B cell (primary cell): Measurements from ENCODE around the gene KAT7. TPM values are rescaled to one million over a fixed set of nuclear protein-coding genes. Genes with fewer than 3 reads are reported as not detected.

Experiments
- ATAC-seq: fragments of 200-7000 bp; cut with Tn5 transposase; one replicate; pipeline ENCODE4 v1.10.0; 2021; ENCODE audit warnings: low read depth, mild to moderate bottlenecking, moderate number of reproducible peaks, moderate library complexity
- CTCF ChIA-PET: fragments of 350-600 bp; sonication (Branson Sonifier 250); formaldehyde crosslinking; loops from one replicate; lab custom pipeline; 2021; ENCODE audit warnings: antibody characterized with exemption, inconsistent platforms; lab: Charles Lee
- POLR2A ChIA-PET: fragments of 350-600 bp; sonication (Branson Sonifier 250); formaldehyde crosslinking; loops from one replicate; lab custom pipeline; 2021; ENCODE audit warnings: antibody characterized with exemption; lab: Charles Lee
- DNase-seq: peaks from one replicate; pipeline ENCODE4 v3.0.0; 2013
- H2AFZ ChIP-seq: 2 replicates; pipeline ENCODE4 v1.6.1; 2012; ENCODE audit warnings: mild to moderate bottlenecking, low read depth, low read length; ENCODE audit not compliant: insufficient read depth, poor library complexity, severe bottlenecking
- H3K27ac ChIP-seq, 2 donors: 1 replicate in 1 of 2; 2 replicates in 1 of 2; pipeline ENCODE4 v1.5.1; 2012 to 2013; ENCODE audit warnings: low read length in 2 of 2, mild to moderate bottlenecking in 2 of 2, moderate library complexity in 1 of 2
- H3K27me3 ChIP-seq, 4 experiments: fragments of 200-600 bp in 1 of 4; sonication (generic) in 1 of 4; replicated peaks in 1 of 4; 1 replicate in 2 of 4; 2 replicates in 2 of 4; pipeline versions ENCODE4 v1.6.1 to v1.7.0; 2013 to 2016; ENCODE audit warnings: low read length in 3 of 4, mild to moderate bottlenecking in 2 of 4, mixed read lengths in 1 of 4, moderate library complexity in 1 of 4; ENCODE audit not compliant: insufficient read depth in 4 of 4, control insufficient read depth in 3 of 4; ENCODE audit errors: control extremely low read depth in 1 of 4
- H3K36me3 ChIP-seq, 2 experiments: replicated peaks in 1 of 2; 1 replicate in 1 of 2; 2 replicates in 1 of 2; pipeline versions ENCODE4 v1.6.1 to v1.7.1; 2013; ENCODE audit warnings: low read length in 1 of 2; ENCODE audit not compliant: insufficient read depth in 2 of 2, control insufficient read depth in 1 of 2; ENCODE audit errors: control extremely low read depth in 1 of 2, extremely low read depth in 1 of 2
- H3K4me1 ChIP-seq, 2 donors: fragments of 200-600 bp in 1 of 2; sonication (generic) in 1 of 2; 1 replicate in 1 of 2; 2 replicates in 1 of 2; pipeline versions ENCODE4 v1.5.1 to v1.6.1; 2013 to 2017; ENCODE audit warnings: low read length in 2 of 2; ENCODE audit not compliant: control insufficient read depth in 2 of 2, insufficient read depth in 2 of 2
- H3K4me2 ChIP-seq: replicated peaks from 2 replicates; pipeline ENCODE3; 2012; ENCODE audit warnings: mild to moderate bottlenecking, low read depth, low read length; ENCODE audit not compliant: poor library complexity, severe bottlenecking
- H3K4me3 ChIP-seq, 5 experiments: fragments of 200-600 bp in 1 of 5; sonication (generic) in 1 of 5; 1 replicate in 3 of 5; 2 replicates in 2 of 5; pipeline versions ENCODE4 v1.5.1 to v1.7.0; 2011 to 2016; ENCODE audit warnings: low read length in 4 of 5, mild to moderate bottlenecking in 4 of 5, low read depth in 2 of 5, control low read depth in 1 of 5, moderate library complexity in 1 of 5; ENCODE audit not compliant: insufficient read depth in 1 of 5; ENCODE audit errors: control extremely low read depth in 1 of 5, extremely low read depth in 1 of 5
- H3K79me2 ChIP-seq: fragments of 200-600 bp; sonication (generic); one replicate; pipeline ENCODE4 v1.6.0; 2016; ENCODE audit warnings: low read length; ENCODE audit not compliant: control insufficient read depth, insufficient read depth
- H3K9ac ChIP-seq: fragments of 200-600 bp; sonication (generic); 2 replicates; pipeline ENCODE4 v1.6.1; 2017; ENCODE audit warnings: mild to moderate bottlenecking, low read length, moderate library complexity
- H3K9me3 ChIP-seq, 3 donors: one replicate each; pipeline versions ENCODE4 v1.6.1 to v1.7.1; 2013; ENCODE audit warnings: low read length in 2 of 3; ENCODE audit not compliant: control insufficient read depth in 2 of 3, insufficient read depth in 1 of 3; ENCODE audit errors: control extremely low read depth in 1 of 3
- H4K20me1 ChIP-seq: 2 replicates; pipeline ENCODE4 v1.6.0; 2012; ENCODE audit warnings: mild to moderate bottlenecking, low read length; ENCODE audit not compliant: insufficient read depth, control insufficient read depth, poor library complexity, severe bottlenecking
- H3K27ac Mint-ChIP-seq: one replicate; pipeline ENCODE4 v1.8.0; 2021; ENCODE audit warnings: mixed read lengths
- H3K27me3 Mint-ChIP-seq: one replicate; pipeline ENCODE4 v1.8.0; 2021; ENCODE audit warnings: mixed read lengths
- H3K4me1 Mint-ChIP-seq: one replicate; pipeline ENCODE4 v1.8.0; 2021; ENCODE audit warnings: mixed read lengths
- H3K4me3 Mint-ChIP-seq: one replicate; pipeline ENCODE4 v1.8.0; 2021; ENCODE audit warnings: mixed read lengths
- H3K9me3 Mint-ChIP-seq: one replicate; pipeline ENCODE4 v1.8.0; 2022; ENCODE audit warnings: mixed read lengths; ENCODE audit not compliant: insufficient read depth
- CTCF ChIP-seq: fragments of 200-600 bp; IDR thresholded peaks from one replicate; pipeline ENCODE4 v1.8.0; 2022; ENCODE audit warnings: antibody characterized with exemption, mild to moderate bottlenecking
- EZH2 ChIP-seq: IDR thresholded peaks from 2 replicates; pipeline ENCODE4 v1.6.1; 2012; ENCODE audit warnings: borderline replicate concordance, low read depth, mild to moderate bottlenecking, moderate library complexity, low read length; ENCODE audit not compliant: insufficient read depth, poor library complexity, severe bottlenecking
- WGBS: methylation state at CpG from one replicate; pipeline ENCODE4 v1.1.5; 2013; ENCODE audit warnings: missing lambda C conversion rate; ENCODE audit not compliant: insufficient coverage; 5-methylcytosine and 5-hydroxymethylcytosine counted together
- intact Hi-C: fragments of 100-400 bp; cut with micrococcal nuclease; formaldehyde crosslinking; loops from one replicate; pipeline ENCODE4 v1.10.0; 2022
- polyA plus RNA-seq: library from polyadenylated mRNA; depleted of rRNA; stranded (reverse); fragments of >200 nt; gene quantifications from 2 replicates; pipeline ENCODE4 v1.2.3, GENCODE V29; 2012
- total RNA-seq, 2 donors: library from RNA; stranded (reverse); fragments of 120-200 nt in 1 of 2; gene quantifications; 1 replicate in 1 of 2; 2 replicates in 1 of 2; pipeline versions ENCODE4 v1.2.3 to v1.2.4, GENCODE V29; 2013 to 2022

Gene KAT7
- total and polyA plus RNA-seq, 2 donors (not counting 1 experiment from before 2014, with no cell fraction given) = 16.7 to 124 TPM

DNA sequence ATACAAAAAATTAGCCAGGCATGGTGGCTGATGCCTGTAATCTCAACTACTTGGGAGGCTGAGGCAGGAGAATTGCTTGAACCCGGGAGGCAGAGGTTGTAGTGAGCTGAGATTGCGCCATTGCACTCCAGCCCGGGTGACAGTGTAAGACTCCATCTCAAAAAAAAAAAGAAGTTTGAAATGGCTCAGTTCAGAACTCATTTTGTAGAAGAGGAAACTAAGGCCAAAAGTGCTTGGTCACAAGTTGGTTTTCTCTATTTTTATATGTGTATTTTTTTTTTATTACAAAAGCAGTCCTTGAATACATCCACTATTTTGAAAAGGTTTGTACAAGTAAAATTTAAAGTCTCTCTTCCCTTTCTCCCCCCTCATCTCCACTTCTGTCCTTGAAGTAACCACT is 53.9 kb downstream of the KAT7 start:
- ChIA-PET CTCF (no interaction called here), POLR2A (no interaction called here)
- Mint-ChIP-seq H3K4me1 (no peaks in the 10 kb centered on the region), H3K9me3 (no peaks in the 10 kb centered on the region), H3K27me3 (no peaks in the 10 kb centered on the region), H3K4me3 (no peak overlapping the region), H3K27ac (no peak overlapping the region)
- H3K36me3 ChIP-seq = peaks cover 0 to 7% of the 10 kb centered on the region in 2 experiments
- no peaks in the 10 kb centered on the region for H4K20me1 ChIP-seq
- H3K9ac ChIP-seq = no peak overlapping the region
- H3K9me3 ChIP-seq = no peaks in the 10 kb centered on the region
- H2AFZ ChIP-seq = no peak overlapping the region
- no peak overlapping the region for H3K4me2 ChIP-seq
- no peak for DNase-seq
- no peaks in the 10 kb centered on the region for H3K4me1 ChIP-seq
- ATAC-seq = no peak
- H3K79me2 ChIP-seq = no peaks in the 10 kb centered on the region
- no peak overlapping the region for H3K27ac ChIP-seq
- H3K27me3 ChIP-seq = no peaks in the 10 kb centered on the region
- H3K4me3 ChIP-seq = no peak overlapping the region
- 52% methylated on average over 2 of the region's 3 CpGs for whole genome bisulfite sequencing
- intact Hi-C loops = no loop called here
- TF ChIP-seq CTCF (no peak), EZH2 (no peak)

GRCh38 chr17:49842846-49843245 is 54.4 kb downstream of the KAT7 start:
- Histone ChIP-seq H3K79me2 (no peaks in the 10 kb centered on the region), H3K36me3 (peaks cover 0 to 7% of the 10 kb centered on the region in 2 experiments), H3K9me3 (no peaks in the 10 kb centered on the region), H4K20me1 (no peaks in the 10 kb centered on the region), H2AFZ (no peak overlapping the region), H3K27ac (no peak overlapping the region), H3K9ac (no peak overlapping the region), H3K4me1 (no peaks in the 10 kb centered on the region), H3K4me2 (no peak overlapping the region), H3K27me3 (no peaks in the 10 kb centered on the region), H3K4me3 (no peak overlapping the region)
- ATAC-seq = no peak
- Mint-ChIP-seq H3K4me1 (no peaks in the 10 kb centered on the region), H3K27ac (no peak overlapping the region), H3K4me3 (no peak overlapping the region), H3K9me3 (no peaks in the 10 kb centered on the region), H3K27me3 (no peaks in the 10 kb centered on the region)
- POLR2A ChIA-PET = no interaction called here
- no peak for TF ChIP-seq EZH2
- TF ChIP-seq CTCF = no peak
- intact Hi-C loops = no loop called here
- 92% methylated on average over 3 of the region's 6 CpGs for WGBS
- no peak for DNase-seq
- CTCF ChIA-PET = no interaction called here
